ENCODE measurements around the gene DLGAP1. TPM values are rescaled to one million over a fixed set of nuclear protein-coding genes. Genes with fewer than 3 reads are reported as not detected.

Gene DLGAP1
- total RNA-seq, 1 donor from 2014 or later = 7.7 TPM

DNA sequence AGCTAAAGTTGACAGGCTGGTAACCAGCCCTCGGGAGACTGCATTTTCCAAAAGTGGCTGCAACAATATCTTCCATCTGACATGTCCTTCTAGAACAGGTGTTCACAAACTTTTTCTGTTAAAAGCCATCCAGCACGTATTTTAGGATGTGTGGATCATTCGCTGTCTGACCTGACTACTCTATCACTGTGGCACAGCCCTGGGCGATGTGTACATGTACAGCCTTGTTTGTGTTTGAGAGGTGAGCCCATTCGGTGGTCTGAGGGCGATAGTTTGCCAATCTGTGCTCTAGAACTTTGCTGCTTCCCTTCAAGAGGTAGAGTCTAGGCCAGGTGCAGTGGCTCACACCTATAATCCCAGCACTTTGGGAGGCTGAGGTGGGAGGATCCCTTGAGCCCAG lies 839.0 kb downstream of the DLGAP1 start:
- H3K27me3 Mint-ChIP-seq (ENCODE audit: low read depth) = no peaks in the 10 kb centered on the region
- TF ChIP-seq, protein P1, sequence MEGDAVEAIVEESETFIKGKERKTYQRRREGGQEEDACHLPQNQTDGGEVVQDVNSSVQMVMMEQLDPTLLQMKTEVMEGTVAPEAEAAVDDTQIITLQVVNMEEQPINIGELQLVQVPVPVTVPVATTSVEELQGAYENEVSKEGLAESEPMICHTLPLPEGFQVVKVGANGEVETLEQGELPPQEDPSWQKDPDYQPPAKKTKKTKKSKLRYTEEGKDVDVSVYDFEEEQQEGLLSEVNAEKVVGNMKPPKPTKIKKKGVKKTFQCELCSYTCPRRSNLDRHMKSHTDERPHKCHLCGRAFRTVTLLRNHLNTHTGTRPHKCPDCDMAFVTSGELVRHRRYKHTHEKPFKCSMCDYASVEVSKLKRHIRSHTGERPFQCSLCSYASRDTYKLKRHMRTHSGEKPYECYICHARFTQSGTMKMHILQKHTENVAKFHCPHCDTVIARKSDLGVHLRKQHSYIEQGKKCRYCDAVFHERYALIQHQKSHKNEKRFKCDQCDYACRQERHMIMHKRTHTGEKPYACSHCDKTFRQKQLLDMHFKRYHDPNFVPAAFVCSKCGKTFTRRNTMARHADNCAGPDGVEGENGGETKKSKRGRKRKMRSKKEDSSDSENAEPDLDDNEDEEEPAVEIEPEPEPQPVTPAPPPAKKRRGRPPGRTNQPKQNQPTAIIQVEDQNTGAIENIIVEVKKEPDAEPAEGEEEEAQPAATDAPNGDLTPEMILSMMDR (IDR thresholded peaks at IDR 0.05) = no peak
- peaks cover 20% of the 10 kb centered on the region for H3K4me1 Mint-ChIP-seq (ENCODE audit: low read depth)
- no peak overlapping the region for H3K27ac Mint-ChIP-seq (ENCODE audit: unreplicated experiment)
- no peaks in the 10 kb centered on the region for H3K36me3 Mint-ChIP-seq (ENCODE audit: low read depth)
- no peak for DNase-seq (ENCODE audit: low spot score)
- no peaks in the 10 kb centered on the region for H3K9me3 Mint-ChIP-seq (ENCODE audit: low read depth)
- H3K4me3 Mint-ChIP-seq (ENCODE audit: unreplicated experiment) = no peak overlapping the region

DNA sequence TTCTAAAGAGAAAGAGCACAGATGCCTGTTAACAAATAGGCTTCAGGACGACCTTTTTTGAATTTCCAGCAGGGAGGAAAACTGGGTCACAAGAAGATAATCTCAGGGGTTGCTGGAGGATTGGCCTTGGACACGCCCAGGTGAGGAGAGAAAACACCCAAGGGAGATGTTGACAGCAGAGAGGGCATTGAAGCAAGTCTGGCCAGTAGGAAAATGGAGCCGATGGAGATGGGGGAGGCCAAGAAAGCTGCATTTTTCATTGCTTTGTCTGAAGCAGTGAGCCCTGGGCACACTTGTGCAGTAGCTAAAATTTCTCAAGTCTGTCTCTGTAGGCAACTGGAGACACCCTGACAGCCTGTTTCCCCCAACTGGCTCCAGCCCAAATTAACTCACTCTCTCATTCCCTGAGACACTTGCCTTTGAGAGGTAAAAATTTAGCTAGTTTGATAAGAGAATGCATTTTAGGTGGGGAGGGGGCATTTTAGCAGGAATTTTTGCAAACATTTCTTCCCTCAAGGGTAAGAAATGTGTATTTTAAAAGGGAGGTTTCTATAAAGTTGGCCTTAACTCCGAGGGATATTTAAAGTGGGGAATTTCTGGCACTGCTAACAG lies 839.6 kb downstream of the DLGAP1 start:
- Mint-ChIP-seq H3K27ac (ENCODE audit: unreplicated experiment) (peak overlapping the region; percentile 8), H3K4me3 (ENCODE audit: unreplicated experiment) (no peak overlapping the region), H3K4me1 (ENCODE audit: low read depth) (peaks cover 21% of the 10 kb centered on the region), H3K9me3 (ENCODE audit: low read depth) (no peaks in the 10 kb centered on the region), H3K36me3 (ENCODE audit: low read depth) (no peaks in the 10 kb centered on the region), H3K27me3 (ENCODE audit: low read depth) (no peaks in the 10 kb centered on the region)
- no peak for DNase-seq (ENCODE audit: low spot score)
- TF ChIP-seq, protein P1 (IDR thresholded peaks at IDR 0.05) = no peak

DNA sequence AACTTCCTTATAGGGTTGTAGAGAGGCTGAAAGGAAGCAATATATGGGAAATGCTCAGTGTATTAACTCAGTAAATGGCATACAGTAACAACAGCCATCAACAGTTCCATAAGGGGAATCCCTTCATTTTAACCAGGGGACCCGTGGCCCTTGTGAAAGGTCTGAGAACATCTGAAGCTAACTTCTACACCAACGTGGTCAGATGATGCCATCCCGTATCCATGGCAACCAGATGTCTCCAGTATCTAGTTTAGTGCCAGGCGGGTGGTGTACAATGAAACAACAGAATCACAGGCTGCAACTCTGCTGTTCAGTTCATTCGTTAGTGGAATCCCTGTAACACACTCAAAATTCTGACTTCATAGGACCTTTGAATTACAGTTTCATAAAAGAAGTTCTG lies 842.8 kb downstream of the DLGAP1 start:
- H3K4me1 Mint-ChIP-seq (ENCODE audit: low read depth) = peaks cover 30% of the 10 kb centered on the region
- TF ChIP-seq, protein P1 (IDR thresholded peaks at IDR 0.05) = no peak
- H3K27ac Mint-ChIP-seq (ENCODE audit: unreplicated experiment) = no peak overlapping the region
- no peak for DNase-seq (ENCODE audit: low spot score)
- no peaks in the 10 kb centered on the region for H3K9me3 Mint-ChIP-seq (ENCODE audit: low read depth)
- H3K4me3 Mint-ChIP-seq (ENCODE audit: unreplicated experiment) = no peak overlapping the region
- no peaks in the 10 kb centered on the region for H3K27me3 Mint-ChIP-seq (ENCODE audit: low read depth)
- H3K36me3 Mint-ChIP-seq (ENCODE audit: low read depth) = no peaks in the 10 kb centered on the region

DNA sequence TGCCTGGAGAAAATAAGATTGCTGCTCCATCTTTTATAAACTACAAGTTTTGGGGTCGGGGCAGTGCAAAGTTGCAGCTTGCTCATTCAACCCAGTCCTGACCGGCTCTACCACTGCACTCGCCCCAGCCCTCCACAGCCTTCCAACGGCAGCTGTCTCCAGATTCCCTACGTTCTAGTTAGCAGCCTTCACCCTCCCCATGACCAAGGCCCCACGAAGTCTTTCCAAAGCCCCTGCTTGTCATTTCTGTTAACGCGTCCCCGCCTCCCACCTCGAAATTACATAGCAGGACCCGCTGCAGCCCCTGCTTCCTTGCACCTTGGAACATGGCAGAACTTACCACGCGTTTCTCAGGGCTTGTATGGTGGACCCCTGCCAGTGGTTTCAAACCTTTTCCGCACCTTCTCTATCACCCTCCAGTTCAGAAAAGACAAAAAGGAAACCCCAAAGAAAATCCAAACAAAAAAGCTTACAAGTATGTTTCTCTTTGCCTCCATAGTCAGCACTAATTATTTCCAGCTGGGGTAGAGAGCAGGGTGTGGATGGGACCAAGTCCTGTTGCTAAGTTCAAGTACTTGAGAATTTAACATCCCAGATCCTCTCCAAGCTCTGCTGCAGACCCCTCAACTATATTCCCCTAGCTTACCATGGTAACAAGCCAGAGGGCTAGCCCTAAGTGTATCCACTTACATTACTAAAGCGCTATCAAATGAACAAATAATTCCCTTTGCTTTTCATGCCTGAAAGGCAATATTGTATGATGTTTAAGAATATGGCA lies 843.6 kb downstream of the DLGAP1 start:
- no peak overlapping the region for H3K4me3 Mint-ChIP-seq (ENCODE audit: unreplicated experiment)
- peaks cover 36% of the 10 kb centered on the region for H3K4me1 Mint-ChIP-seq (ENCODE audit: low read depth)
- TF ChIP-seq, protein P1 (IDR thresholded peaks at IDR 0.05) = no peak
- no peaks in the 10 kb centered on the region for H3K9me3 Mint-ChIP-seq (ENCODE audit: low read depth)
- H3K27me3 Mint-ChIP-seq (ENCODE audit: low read depth) = no peaks in the 10 kb centered on the region
- no peak for DNase-seq (ENCODE audit: low spot score)
- H3K27ac Mint-ChIP-seq (ENCODE audit: unreplicated experiment) = peak overlapping the region; percentile 18
- no peaks in the 10 kb centered on the region for H3K36me3 Mint-ChIP-seq (ENCODE audit: low read depth)

DNA sequence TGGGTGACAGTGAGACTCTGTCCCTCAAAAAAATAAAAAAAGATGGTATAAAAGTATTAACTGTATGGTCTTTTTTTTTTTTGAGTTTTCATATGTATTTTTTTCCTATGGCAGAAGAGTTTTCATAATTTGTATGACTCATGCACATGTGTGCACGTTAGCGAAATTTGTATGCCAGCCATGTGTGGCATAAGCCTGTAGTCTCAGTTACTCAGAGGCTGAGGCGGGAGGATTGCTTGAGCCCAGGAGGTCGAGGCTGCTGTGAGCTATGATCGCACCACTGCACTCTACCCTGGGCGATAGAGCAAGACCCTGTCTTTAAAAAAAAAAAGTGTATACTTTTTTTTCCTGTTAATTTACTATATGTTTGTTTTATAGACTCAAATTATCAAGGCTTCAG lies 844.3 kb downstream of the DLGAP1 start:
- no peaks in the 10 kb centered on the region for H3K27me3 Mint-ChIP-seq (ENCODE audit: low read depth)
- DNase-seq (ENCODE audit: low spot score) = no peak
- H3K9me3 Mint-ChIP-seq (ENCODE audit: low read depth) = no peaks in the 10 kb centered on the region
- no peak overlapping the region for H3K4me3 Mint-ChIP-seq (ENCODE audit: unreplicated experiment)
- TF ChIP-seq, protein P1 (IDR thresholded peaks at IDR 0.05) = no peak
- H3K36me3 Mint-ChIP-seq (ENCODE audit: low read depth) = no peaks in the 10 kb centered on the region
- no peak overlapping the region for H3K27ac Mint-ChIP-seq (ENCODE audit: unreplicated experiment)
- peaks cover 35% of the 10 kb centered on the region for H3K4me1 Mint-ChIP-seq (ENCODE audit: low read depth)
